H9 (cell line): ENCODE measurements around the gene SYNGR1. TPM values are rescaled to one million over a fixed set of nuclear protein-coding genes. Genes with fewer than 3 reads are reported as not detected.

Experiments
- DNase-seq: peaks from one replicate; pipeline ENCODE4 v3.0.0-alpha.2; 2017
- H2AFZ ChIP-seq: one replicate; pipeline ENCODE4 v1.6.1; 2013; ENCODE audit warnings: mild to moderate bottlenecking, low read length, control low read depth, moderate library complexity
- H2AK5ac ChIP-seq: 2 replicates; pipeline ENCODE4 v1.6.1; 2013; ENCODE audit warnings: low read length, control low read depth, mixed read lengths; ENCODE audit not compliant: insufficient read length
- H2BK120ac ChIP-seq: one replicate; pipeline ENCODE4 v1.6.1; 2013; ENCODE audit warnings: low read depth, mild to moderate bottlenecking, low read length, control low read depth, inconsistent platforms; ENCODE audit not compliant: poor library complexity, severe bottlenecking
- H2BK12ac ChIP-seq: 2 replicates; pipeline ENCODE4 v1.6.1; 2013; ENCODE audit warnings: low read length, control low read depth, mixed read lengths, low read depth; ENCODE audit not compliant: insufficient read length
- H2BK15ac ChIP-seq: 2 replicates; pipeline ENCODE4 v1.6.1; 2013; ENCODE audit warnings: low read depth, low read length, control low read depth
- H2BK20ac ChIP-seq: one replicate; pipeline ENCODE4 v1.6.1; 2013; ENCODE audit warnings: low read depth, mild to moderate bottlenecking, low read length, control low read depth, inconsistent platforms; ENCODE audit not compliant: poor library complexity, severe bottlenecking
- H2BK5ac ChIP-seq: 2 replicates; pipeline ENCODE4 v1.6.1; 2013; ENCODE audit warnings: low read length, control low read depth, mixed read lengths; ENCODE audit not compliant: insufficient read length
- H3K14ac ChIP-seq: 2 replicates; pipeline ENCODE4 v1.6.1; 2013; ENCODE audit warnings: low read length, control low read depth; ENCODE audit not compliant: insufficient read depth
- H3K18ac ChIP-seq: 2 replicates; pipeline ENCODE4 v1.6.1; 2013; ENCODE audit warnings: low read depth, mild to moderate bottlenecking, mixed read lengths, low read length, control low read depth; ENCODE audit not compliant: insufficient read length
- H3K23ac ChIP-seq: 2 replicates; pipeline ENCODE4 v1.6.1; 2013; ENCODE audit warnings: low read length, control low read depth, mixed read lengths, low read depth; ENCODE audit not compliant: insufficient read length
- H3K23me2 ChIP-seq: 2 replicates; pipeline ENCODE4 v1.6.1; 2013; ENCODE audit warnings: low read depth, mild to moderate bottlenecking, mixed read lengths, low read length, control low read depth; ENCODE audit not compliant: insufficient read length, poor library complexity, severe bottlenecking
- H3K27ac ChIP-seq: 2 replicates; pipeline ENCODE4 v1.5.1; 2013; ENCODE audit warnings: low read length, control low read depth, mixed read lengths, low read depth; ENCODE audit not compliant: insufficient read length
- H3K27me3 ChIP-seq: 2 replicates; pipeline ENCODE4 v1.6.1; 2013; ENCODE audit warnings: low read length, control low read depth, inconsistent platforms; ENCODE audit not compliant: insufficient read depth
- H3K4ac ChIP-seq: 2 replicates; pipeline ENCODE4 v1.6.1; 2013; ENCODE audit warnings: low read depth, mild to moderate bottlenecking, control low read depth, inconsistent platforms, low read length, moderate library complexity
- H3K4me1 ChIP-seq: 2 replicates; pipeline ENCODE4 v1.6.1; 2013; ENCODE audit warnings: low read length, control low read depth, inconsistent platforms; ENCODE audit not compliant: insufficient read depth
- H3K4me2 ChIP-seq: 2 replicates; pipeline ENCODE4 v1.6.1; 2013; ENCODE audit warnings: low read length, control low read depth, mixed read lengths; ENCODE audit not compliant: insufficient read length, insufficient read depth
- H3K56ac ChIP-seq: 2 replicates; pipeline ENCODE4 v1.6.1; 2013; ENCODE audit warnings: low read depth, mild to moderate bottlenecking, mixed read lengths, low read length, control low read depth; ENCODE audit not compliant: insufficient read length
- H3K79me1 ChIP-seq: 2 replicates; pipeline ENCODE4 v1.6.1; 2013; ENCODE audit warnings: low read depth, mild to moderate bottlenecking, moderate library complexity, low read length, control low read depth, inconsistent platforms; ENCODE audit not compliant: insufficient read depth, poor library complexity, severe bottlenecking
- H3K79me2 ChIP-seq: 2 replicates; pipeline ENCODE4 v1.6.1; 2013; ENCODE audit warnings: low read length, control low read depth, inconsistent platforms; ENCODE audit not compliant: insufficient read depth
- H3K9ac ChIP-seq: 2 replicates; pipeline ENCODE4 v1.6.1; 2013; ENCODE audit warnings: low read length, control low read depth, mixed read lengths; ENCODE audit not compliant: insufficient read length; ENCODE audit errors: extremely low read depth
- H3K9me3 ChIP-seq: one replicate; pipeline ENCODE4 v1.6.1; 2013; ENCODE audit warnings: low read depth, low read length, inconsistent platforms; ENCODE audit not compliant: control insufficient read depth
- H3T11ph ChIP-seq: one replicate; pipeline ENCODE4 v1.6.1; 2013; ENCODE audit warnings: mild to moderate bottlenecking, low read length, control low read depth, inconsistent platforms
- H4K20me1 ChIP-seq: one replicate; pipeline ENCODE4 v1.6.1; 2013; ENCODE audit not compliant: control insufficient read depth, insufficient read length, insufficient read depth
- H4K5ac ChIP-seq: 2 replicates; pipeline ENCODE4 v1.6.1; 2013; ENCODE audit warnings: low read depth, mild to moderate bottlenecking, mixed read lengths, low read length, control low read depth; ENCODE audit not compliant: insufficient read length
- H4K8ac ChIP-seq: replicated peaks from 2 replicates; pipeline ENCODE4 v1.6.1; 2013; ENCODE audit warnings: low read length, control low read depth, mixed read lengths, low read depth; ENCODE audit not compliant: insufficient read length
- H4K91ac ChIP-seq: 2 replicates; pipeline ENCODE4 v1.6.1; 2013; ENCODE audit warnings: low read depth, mild to moderate bottlenecking, moderate library complexity, mixed read lengths, low read length, control low read depth; ENCODE audit not compliant: insufficient read length
- H3K27ac Mint-ChIP-seq, 3 experiments: 2 replicates in 2 of 3; 3 replicates in 1 of 3; pipeline ENCODE4 v1.8.0; 2020 to 2021; ENCODE audit warnings: mixed read lengths in 3 of 3, mild to moderate bottlenecking in 1 of 3, moderate library complexity in 1 of 3
- H3K27me3 Mint-ChIP-seq: 2 replicates; pipeline ENCODE4 v1.8.0; 2021; ENCODE audit warnings: low read depth, mild to moderate bottlenecking, moderate library complexity, mixed read lengths
- H3K36me3 Mint-ChIP-seq, 3 experiments: 2 replicates in 2 of 3; 3 replicates in 1 of 3; pipeline ENCODE4 v1.8.0; 2020 to 2021; ENCODE audit warnings: low read depth in 3 of 3, mixed read lengths in 3 of 3; ENCODE audit not compliant: insufficient read depth in 1 of 3
- H3K4me1 Mint-ChIP-seq, 2 experiments: 2 replicates each; pipeline ENCODE4 v1.8.0; 2020; ENCODE audit warnings: mixed read lengths in 2 of 2
- H3K4me3 Mint-ChIP-seq, 2 experiments: 2 replicates in 1 of 2; 3 replicates in 1 of 2; pipeline ENCODE4 v1.8.0; 2020 to 2021; ENCODE audit warnings: mild to moderate bottlenecking in 2 of 2, mixed read lengths in 2 of 2, moderate library complexity in 1 of 2
- H3K9me3 Mint-ChIP-seq, 2 experiments: 2 replicates in 1 of 2; 3 replicates in 1 of 2; pipeline ENCODE4 v1.8.0; 2020; ENCODE audit warnings: mild to moderate bottlenecking in 2 of 2, mixed read lengths in 2 of 2, moderate library complexity in 1 of 2
- WGBS: extraction: QIAGEN DNeasy Blood & Tissue Kit; methylation state at CpG from one replicate; pipeline ENCODE4 v1.1.7; 2013; ENCODE audit warnings: missing lambda C conversion rate, low lambda C conversion rate, mixed read lengths; ENCODE audit not compliant: insufficient read length; ENCODE audit errors: extremely low coverage; 5-methylcytosine and 5-hydroxymethylcytosine counted together
- total RNA-seq: library from RNA; stranded (reverse); gene quantifications from 2 replicates; pipeline ENCODE4 v1.2.1, GENCODE V29; 2021
- TF ChIP-seq, protein P1 (sequence below): fragments of 200-600 bp; sonication (generic); conservative IDR thresholded peaks from 3 replicates; pipeline ENCODE4 v1.8.0; 2021; ENCODE audit warnings: antibody characterized with exemption, mild to moderate bottlenecking

The SYNGR1 gene
- total RNA-seq, 1 experiment from 2014 or later: 13.2 TPM

DNA sequence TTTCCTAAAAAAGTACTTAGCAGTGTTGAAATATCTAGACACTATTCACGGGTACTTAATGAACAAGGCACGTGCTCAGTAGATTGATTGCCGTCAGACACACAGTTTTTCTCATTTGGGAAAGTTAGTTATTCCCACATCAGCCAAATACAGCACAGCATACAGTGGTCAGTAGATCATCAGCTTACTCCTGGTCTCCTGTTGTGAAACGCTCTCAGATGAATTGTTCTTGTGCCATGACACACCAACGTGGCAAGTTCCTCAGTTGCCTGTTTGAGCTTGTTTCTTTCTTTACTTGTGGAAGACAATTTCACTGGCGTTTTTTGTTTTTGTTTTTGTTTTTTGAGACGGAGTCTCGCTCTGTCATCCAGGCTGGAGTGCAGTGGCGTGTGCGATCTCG is 58.4 kb downstream of the SYNGR1 start:
- Histone ChIP-seq H3K4ac (no peak overlapping the region), H3K56ac (no peak overlapping the region), H3K27ac (no peak overlapping the region), H3K4me1 (no peaks in the 10 kb centered on the region), H3K23me2 (no peaks in the 10 kb centered on the region), H2BK12ac (no peak overlapping the region), H4K8ac (no peak overlapping the region), H2BK15ac (no peak overlapping the region), H4K20me1 (no peaks in the 10 kb centered on the region), H4K5ac (no peak overlapping the region), H3K9ac (no peak overlapping the region), H2AK5ac (no peak overlapping the region), H3K9me3 (no peaks in the 10 kb centered on the region), H2BK120ac (no peak overlapping the region), H4K91ac (no peak overlapping the region), H3K14ac (no peak overlapping the region), H2AFZ (no peak overlapping the region), H3K18ac (no peak overlapping the region), H3K23ac (no peak overlapping the region), H3K79me2 (no peaks in the 10 kb centered on the region), H2BK20ac (no peak overlapping the region), H3K79me1 (no peaks in the 10 kb centered on the region), H3T11ph (no peak overlapping the region), H2BK5ac (no peak overlapping the region), H3K27me3 (no peaks in the 10 kb centered on the region), H3K4me2 (no peak overlapping the region)
- no peaks in the 10 kb centered on the region for H3K27me3 Mint-ChIP-seq
- no peak overlapping the region for H3K4me3 Mint-ChIP-seq
- no peaks in the 10 kb centered on the region; a peak in 1 of 5 replicates for H3K9me3 Mint-ChIP-seq
- 0 out of 7 replicates have a peak overlapping the region, but pooled peaks of 1 of the 3 experiments have one; percentile 27 for H3K27ac Mint-ChIP-seq
- H3K4me1 Mint-ChIP-seq: peaks cover 0 to 11% of the 10 kb centered on the region in 2 experiments; a peak in 2 of 4 replicates
- DNase-seq: no peak
- peaks cover under 1 to 12% (median 10%) of the 10 kb centered on the region in 3 experiments; a peak in 6 of 7 replicates for H3K36me3 Mint-ChIP-seq
- TF ChIP-seq, protein P1, sequence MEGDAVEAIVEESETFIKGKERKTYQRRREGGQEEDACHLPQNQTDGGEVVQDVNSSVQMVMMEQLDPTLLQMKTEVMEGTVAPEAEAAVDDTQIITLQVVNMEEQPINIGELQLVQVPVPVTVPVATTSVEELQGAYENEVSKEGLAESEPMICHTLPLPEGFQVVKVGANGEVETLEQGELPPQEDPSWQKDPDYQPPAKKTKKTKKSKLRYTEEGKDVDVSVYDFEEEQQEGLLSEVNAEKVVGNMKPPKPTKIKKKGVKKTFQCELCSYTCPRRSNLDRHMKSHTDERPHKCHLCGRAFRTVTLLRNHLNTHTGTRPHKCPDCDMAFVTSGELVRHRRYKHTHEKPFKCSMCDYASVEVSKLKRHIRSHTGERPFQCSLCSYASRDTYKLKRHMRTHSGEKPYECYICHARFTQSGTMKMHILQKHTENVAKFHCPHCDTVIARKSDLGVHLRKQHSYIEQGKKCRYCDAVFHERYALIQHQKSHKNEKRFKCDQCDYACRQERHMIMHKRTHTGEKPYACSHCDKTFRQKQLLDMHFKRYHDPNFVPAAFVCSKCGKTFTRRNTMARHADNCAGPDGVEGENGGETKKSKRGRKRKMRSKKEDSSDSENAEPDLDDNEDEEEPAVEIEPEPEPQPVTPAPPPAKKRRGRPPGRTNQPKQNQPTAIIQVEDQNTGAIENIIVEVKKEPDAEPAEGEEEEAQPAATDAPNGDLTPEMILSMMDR: no peak
- WGBS: no CpG with 5 or more reads among the region's 11 CpGs
